Activated T-helper 1 cell treated with anti-CD3 and anti-CD28 coated beads, Interleukin-2, amount 50 U/mL, for 16 hours (primary cell): Measurements from ENCODE around the gene RBPMS2.
"Not testable (repeated sequence)": the region's sequence is repeated elsewhere in the genome, so short reads cannot be mapped to it uniquely, and the experiment has no call there.

Experiments
- DNase-seq, 2 donors: peaks; one replicate each; pipeline ENCODE4 v3.0.0-alpha.2; 2020; ENCODE audit warnings: low read depth in 1 of 2, low spot score in 1 of 2

The RBPMS2 gene

DNA sequence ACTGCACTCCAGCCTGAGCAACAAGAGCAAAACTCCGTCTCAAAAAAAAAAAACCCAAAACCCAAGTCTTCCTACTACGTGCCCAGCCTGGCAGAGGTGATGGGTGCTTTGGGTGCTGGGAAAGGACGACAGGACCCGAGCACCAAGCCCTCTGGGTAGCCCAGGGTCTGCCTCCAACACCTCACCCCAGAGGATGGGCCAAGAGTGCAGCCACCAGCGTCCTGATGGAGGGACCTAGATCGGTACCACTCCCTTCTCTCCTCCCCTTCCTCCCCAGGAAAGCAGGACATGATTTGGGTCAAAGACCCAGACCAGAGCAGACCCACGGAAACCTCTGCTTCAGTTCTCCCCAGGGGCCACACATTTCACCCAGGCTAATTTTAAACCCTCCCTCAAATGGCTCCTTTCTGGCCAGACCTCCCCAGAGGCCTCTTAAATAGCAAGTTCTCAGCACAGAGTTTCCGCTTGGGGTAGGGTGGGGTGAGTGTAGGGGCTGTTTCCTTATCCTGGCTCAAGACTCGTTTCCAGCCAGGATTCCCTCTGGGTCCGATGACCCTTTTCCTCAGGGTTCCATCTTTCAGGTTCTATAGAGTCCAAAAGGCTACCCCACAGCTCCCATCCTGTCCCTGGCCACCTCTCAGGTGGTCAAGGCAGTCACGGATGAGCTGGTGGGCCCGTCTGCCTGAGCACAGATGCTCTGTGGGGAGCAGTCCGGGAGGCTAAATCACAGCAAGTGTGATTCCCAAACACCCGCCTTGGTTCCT is 20.5 kb downstream of the RBPMS2 start:
- DNase-seq: no peak

GRCh38 chr15:64753480-64754185 is 21.8 kb downstream of the RBPMS2 start:
- no peak for DNase-seq

- DNase-seq: no peak
Observed at GRCh38 chr15:64751464-64751863, 23.9 kb downstream of the RBPMS2 start.

DNA sequence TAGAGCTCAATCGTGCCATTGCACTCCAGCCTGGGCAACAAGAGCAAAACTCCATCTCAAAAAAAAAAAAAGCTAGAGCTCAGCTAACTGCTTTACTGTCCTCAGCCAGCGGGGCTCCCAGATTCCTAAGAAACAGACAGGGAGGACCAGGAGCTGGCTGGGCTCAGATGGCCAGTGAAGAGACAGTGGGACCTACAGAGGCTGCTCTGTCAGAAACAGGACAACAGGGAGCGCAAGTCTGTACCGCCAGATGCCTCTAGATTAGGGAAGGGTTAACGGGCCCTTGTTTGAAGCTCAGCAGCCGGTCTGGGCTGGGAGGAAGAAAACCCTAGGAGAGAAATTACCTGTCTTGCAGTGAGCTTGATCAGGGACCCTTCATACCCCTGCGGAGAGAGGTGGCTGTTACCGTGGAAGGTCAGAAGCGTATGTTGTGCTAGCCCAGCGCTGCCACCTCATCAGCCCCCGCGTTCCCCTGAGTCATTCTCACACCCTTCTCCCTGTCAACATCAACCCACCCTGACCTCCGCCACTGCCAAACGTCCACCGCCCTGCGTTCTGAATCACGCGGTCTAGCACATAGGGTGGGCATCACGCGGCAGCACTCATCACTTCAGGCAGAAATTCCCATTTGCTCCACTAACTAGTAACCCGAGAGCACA is 25.3 kb downstream of the RBPMS2 start:
- no peak for DNase-seq

DNA sequence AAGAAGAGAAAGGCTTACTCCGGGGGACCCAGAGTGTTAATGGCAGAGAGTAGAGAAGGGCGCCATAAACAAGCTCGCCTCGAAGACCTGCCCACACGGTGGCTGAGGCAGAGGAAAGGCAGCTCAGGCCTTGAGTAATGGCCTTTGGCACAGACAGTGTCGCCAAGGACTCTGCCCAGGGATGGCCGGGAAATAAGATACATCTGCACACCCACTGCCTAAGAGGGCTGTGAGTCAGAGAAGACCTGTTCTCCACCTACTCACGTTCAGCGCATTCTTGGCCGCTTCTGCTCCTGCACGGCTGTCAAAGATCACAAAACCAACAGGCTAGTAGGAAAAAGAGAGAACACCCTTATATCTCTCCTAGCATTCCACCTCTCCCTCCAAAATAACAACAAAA is 26.2 kb downstream of the RBPMS2 start:
- DNase-seq: no peak

GRCh38 chr15:64748251-64748650 is 27.1 kb downstream of the RBPMS2 start:
- no peak for DNase-seq

- DNase-seq: no peak
Observed at GRCh38 chr15:64747578-64747977, 27.8 kb downstream of the RBPMS2 start.

- no peak for DNase-seq
Observed at GRCh38 chr15:64746921-64747320, 28.5 kb downstream of the RBPMS2 start.

DNA sequence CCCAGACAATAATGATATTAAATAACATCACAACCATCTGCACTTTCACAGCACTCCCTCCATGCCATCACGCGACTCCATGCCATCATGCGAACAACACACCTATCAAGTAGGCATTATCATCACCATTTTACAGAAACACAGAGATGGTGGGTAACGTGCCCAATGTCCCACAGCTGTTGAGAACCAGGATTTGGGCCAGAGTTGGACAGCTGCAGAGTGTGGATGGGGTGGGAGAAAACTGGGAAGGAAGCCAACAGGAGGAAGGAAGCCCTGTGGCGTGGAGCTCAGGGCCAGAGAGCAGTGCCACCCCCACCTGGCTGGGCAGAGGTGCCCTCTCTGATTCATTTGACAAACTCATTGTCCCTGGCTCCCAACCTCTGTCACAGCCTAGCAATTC is 29.0 kb downstream of the RBPMS2 start:
- DNase-seq: no peak

GRCh38 chr15:64743691-64744090 is 31.7 kb downstream of the RBPMS2 start:
- DNase-seq: no peak

GRCh38 chr15:64742921-64743320 is 32.5 kb downstream of the RBPMS2 start:
- DNase-seq: no peak

- DNase-seq: no peak
Observed at GRCh38 chr15:64742385-64742784, 33.0 kb downstream of the RBPMS2 start.

- DNase-seq: not testable (repeated sequence)
Observed at GRCh38 chr15:64741708-64742107, 33.7 kb downstream of the RBPMS2 start.

DNA sequence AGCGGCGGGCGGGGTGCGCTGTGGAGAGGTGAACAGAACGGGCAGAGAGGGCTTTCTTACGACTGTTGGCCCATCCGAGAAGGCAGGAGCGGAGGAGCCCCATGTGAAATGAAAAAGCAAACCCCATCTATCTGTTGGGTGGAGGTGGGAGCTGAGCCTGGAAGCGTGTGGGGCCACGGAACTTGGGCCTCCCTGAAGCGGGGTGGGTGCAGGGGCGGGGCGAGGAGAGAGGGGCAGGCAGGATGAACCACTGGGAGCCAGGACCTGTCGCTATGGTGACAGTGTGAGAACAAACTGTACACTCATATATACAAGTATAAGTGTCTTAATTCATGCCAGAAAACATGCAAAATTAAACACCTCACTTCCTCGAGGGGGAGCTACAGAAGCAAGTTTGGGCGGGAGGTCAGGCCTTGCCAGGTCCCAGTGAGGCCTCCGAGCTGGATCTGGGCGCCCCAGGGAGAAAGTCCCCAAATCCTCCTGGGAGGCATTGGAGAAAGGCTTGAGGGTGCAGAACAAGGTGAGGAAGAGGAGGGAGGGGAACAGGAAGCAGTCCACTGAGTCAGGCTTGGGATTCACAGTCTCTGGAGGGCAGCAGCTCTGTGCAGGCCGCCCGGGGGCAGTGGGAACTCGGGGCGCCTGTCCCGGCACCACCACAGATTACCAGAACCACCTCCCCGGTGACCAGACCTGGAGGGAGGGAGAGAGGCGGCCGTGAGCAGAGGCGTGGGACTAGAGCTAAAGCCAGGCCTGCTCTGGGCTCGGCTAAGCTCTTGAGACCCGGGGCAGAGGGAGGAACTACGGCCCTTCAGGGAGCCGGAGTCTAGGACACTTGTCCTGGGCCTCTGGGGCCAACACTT is 34.8 kb downstream of the RBPMS2 start:
- no peak for DNase-seq

- no peak for DNase-seq
Observed at GRCh38 chr15:64739577-64740143, 35.7 kb downstream of the RBPMS2 start.

DNA sequence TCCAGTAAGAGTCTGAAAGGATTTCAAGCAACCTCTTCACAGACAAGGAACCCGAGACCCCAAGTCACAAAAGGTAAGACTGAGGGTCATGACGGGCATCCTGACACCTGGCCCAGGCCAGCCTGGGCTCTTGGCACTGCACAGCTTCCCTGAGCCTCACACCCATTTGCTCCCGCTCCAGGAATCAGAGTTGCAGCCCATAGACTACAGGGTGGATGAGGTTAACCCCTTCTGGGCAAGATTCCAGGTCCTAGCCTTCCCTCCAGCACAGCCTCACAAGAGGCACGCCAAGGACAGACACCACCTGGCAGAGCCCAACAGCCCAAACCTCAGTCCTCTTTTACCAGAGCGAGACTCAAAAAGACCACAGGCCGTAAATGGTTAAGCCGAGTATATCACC is 36.2 kb downstream of the RBPMS2 start:
- no peak for DNase-seq

- DNase-seq: no peak
Observed at GRCh38 chr15:64738226-64739095, 36.9 kb downstream of the RBPMS2 start.

DNA sequence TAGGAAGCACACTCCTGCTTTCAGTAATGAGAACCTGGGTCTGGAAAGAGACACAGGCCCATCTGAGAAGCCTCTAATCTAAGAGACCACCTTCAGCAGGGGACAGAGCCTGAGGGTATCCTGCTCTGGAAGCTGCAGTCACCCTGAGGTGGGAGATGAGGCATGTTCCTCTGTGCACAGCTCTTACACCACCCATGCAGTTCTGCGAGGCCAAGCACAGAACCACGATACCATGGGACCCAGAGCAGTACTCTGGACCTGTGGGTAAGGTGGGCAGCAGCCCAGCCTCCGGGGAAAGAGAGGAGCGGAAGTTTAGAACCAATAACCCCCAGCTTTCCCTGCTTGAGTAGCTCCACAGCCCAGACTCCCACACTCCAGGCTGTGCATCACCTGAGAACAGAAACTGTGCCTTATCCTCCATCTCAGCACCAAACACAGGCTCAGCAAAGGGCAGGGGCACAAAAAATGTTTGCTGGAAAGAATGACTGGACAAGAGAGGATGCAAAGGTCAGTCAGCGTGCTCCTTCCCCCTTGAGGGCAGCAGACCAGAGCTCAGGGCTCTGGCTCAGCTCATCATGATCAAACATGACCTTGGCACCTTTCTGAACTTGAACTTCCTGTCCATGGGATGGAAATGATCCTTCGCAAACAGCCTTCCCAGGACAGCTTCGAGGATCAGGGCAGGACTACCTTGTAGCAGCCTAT is 43.1 kb downstream of the RBPMS2 start:
- no peak for DNase-seq

GRCh38 chr15:64731805-64732151 is 43.6 kb downstream of the RBPMS2 start:
- DNase-seq: no peak
